K562 (cell line): ENCODE results near the gene TXNRD2. TPM values are rescaled to one million over a fixed set of nuclear protein-coding genes. Genes with fewer than 3 reads are reported as not detected.

Experiments
- CBX3 ChIP-seq, 2 experiments: IDR thresholded peaks; 1 replicate in 1 of 2; 2 replicates in 1 of 2; pipeline ENCODE4 v1.6.1; 2012; ENCODE audit warnings: inconsistent platforms in 2 of 2, low read length in 2 of 2, borderline replicate concordance in 1 of 2, control low read depth in 1 of 2
- DPF2 ChIP-seq: fragments of 450-650 bp; IDR thresholded peaks from 2 replicates; pipeline ENCODE4 v1.6.1; 2016
- FOXO4 ChIP-seq: fragments of 450-650 bp; formaldehyde crosslinking; IDR thresholded peaks from 2 replicates; pipeline ENCODE4 v1.4.0; 2020; ENCODE audit warnings: mild to moderate bottlenecking, moderate library complexity
- HDAC3 ChIP-seq: fragments of 450-650 bp; IDR thresholded peaks from 2 replicates; pipeline ENCODE4 v1.6.1; 2018; ENCODE audit warnings: borderline replicate concordance, mild to moderate bottlenecking, moderate library complexity; ENCODE audit not compliant: partially characterized antibody
- HLTF ChIP-seq: fragments of 450-650 bp; IDR thresholded peaks from 2 replicates; pipeline ENCODE4 v1.6.1; 2016
- HMG20A ChIP-seq: fragments of 450-650 bp; formaldehyde crosslinking; conservative IDR thresholded peaks from 2 replicates; pipeline ENCODE4 v1.4.0; 2020; ENCODE audit warnings: mild to moderate bottlenecking, mixed read lengths
- LARP7 ChIP-seq: fragments of 450-650 bp; IDR thresholded peaks from 2 replicates; pipeline ENCODE4 v1.6.1; 2016
- MECOM ChIP-seq: fragments of 250-450 bp; sonication (Bioruptor Pico); IDR thresholded peaks from 2 replicates; pipeline ENCODE4 v1.8.0; 2022; ENCODE audit warnings: inconsistent platforms
- MED1 ChIP-seq: sonication (generic); formaldehyde crosslinking; IDR thresholded peaks from 2 replicates; pipeline ENCODE4 v1.8.1; 2023; ENCODE audit warnings: missing genetic modification reagents, borderline replicate concordance
- MYC ChIP-seq, 2 experiments: fragments of 250-450 bp in 1 of 2; sonication (Bioruptor Pico) in 1 of 2; IDR thresholded peaks; 2 replicates each; pipeline versions ENCODE4 v1.5.1 to v1.6.1; 2012 to 2021; ENCODE audit warnings: low read depth in 2 of 2, borderline replicate concordance in 1 of 2, improper control_type of control experiment in 1 of 2, low read length in 1 of 2, mild to moderate bottlenecking in 1 of 2, moderate library complexity in 1 of 2
- NCOA4 ChIP-seq: fragments of 450-650 bp; IDR thresholded peaks from 2 replicates; pipeline ENCODE4 v1.6.1; 2018; ENCODE audit warnings: mild to moderate bottlenecking; ENCODE audit not compliant: partially characterized antibody
- NFATC3 ChIP-seq: fragments of 450-650 bp; IDR thresholded peaks from 2 replicates; pipeline ENCODE4 v1.6.1; 2017; ENCODE audit warnings: mild to moderate bottlenecking
- NFE2 ChIP-seq: IDR thresholded peaks from 2 replicates; pipeline ENCODE4 v1.6.1; 2014; ENCODE audit warnings: antibody characterized with exemption, low read depth
- NFIC ChIP-seq: fragments of 450-650 bp; IDR thresholded peaks from 2 replicates; pipeline ENCODE4 v1.6.1; 2017; ENCODE audit warnings: mild to moderate bottlenecking, inconsistent platforms
- POLR2A ChIP-seq: fragments of 450-650 bp; conservative IDR thresholded peaks from 2 replicates; pipeline ENCODE4 v1.6.1; 2016
- PTTG1 ChIP-seq: fragments of 450-650 bp; IDR thresholded peaks from 2 replicates; pipeline ENCODE4 v1.6.1; 2016; ENCODE audit warnings: low read depth, mild to moderate bottlenecking, missing genetic modification characterization, missing compliant biosample characterization
- RFX1 ChIP-seq: fragments of 450-650 bp; IDR thresholded peaks from 2 replicates; pipeline ENCODE4 v1.6.1; 2016; ENCODE audit warnings: mild to moderate bottlenecking, moderate library complexity
- SMAD3 ChIP-seq: fragments of 450-650 bp; formaldehyde crosslinking; conservative IDR thresholded peaks from 2 replicates; pipeline ENCODE4 v1.4.0; 2020; ENCODE audit warnings: mild to moderate bottlenecking
- SMARCE1 ChIP-seq: fragments of 450-650 bp; IDR thresholded peaks from 2 replicates; pipeline ENCODE4 v1.7.1; 2016; ENCODE audit warnings: mild to moderate bottlenecking
- STAT5B ChIP-seq: fragments of 250-450 bp; sonication (Bioruptor Pico); IDR thresholded peaks from 2 replicates; pipeline ENCODE4 v1.8.0; 2021; ENCODE audit warnings: mild to moderate bottlenecking, inconsistent platforms
- ZBTB17 ChIP-seq: fragments of 450-650 bp; formaldehyde crosslinking; IDR thresholded peaks from 2 replicates; pipeline ENCODE4 v1.4.0; 2020; ENCODE audit warnings: mild to moderate bottlenecking
- ZFP1 ChIP-seq: fragments of 450-650 bp; formaldehyde crosslinking; IDR thresholded peaks from 2 replicates; pipeline ENCODE4 v1.4.0; 2020; ENCODE audit warnings: mild to moderate bottlenecking, mixed read lengths
- ZNF277 ChIP-seq: fragments of 250-450 bp; sonication (Bioruptor Pico); IDR thresholded peaks from 2 replicates; pipeline ENCODE4 v1.8.0; 2022; ENCODE audit warnings: inconsistent platforms, mild to moderate bottlenecking, moderate library complexity, borderline replicate concordance
- ZNF699 ChIP-seq: fragments of 250-450 bp; sonication (Bioruptor Pico); IDR thresholded peaks from 2 replicates; pipeline ENCODE4 v1.8.0; 2021; ENCODE audit warnings: mild to moderate bottlenecking, moderate library complexity; ENCODE audit not compliant: insufficient replicate concordance
- polyA plus RNA-seq, 8 experiments: library from polyadenylated mRNA; depleted of rRNA in 4 of 8; stranded (reverse) in 5 of 8; unstranded in 3 of 8; fragments of >200 nt; fragmentation: Nextera tagmentation in 2 of 8; fragmentation: Illumina TruSeq in 1 of 8; extraction: Ambion mirVana in 2 of 8; extraction: Trizol in 1 of 8; gene quantifications; 2 replicates each; pipeline versions ENCODE4 v1.2.1 to v1.2.3, GENCODE V29; 2011 to 2014; ENCODE audit warnings: inconsistent platforms in 1 of 8, missing spikeins in 1 of 8
- total RNA-seq, 7 experiments: library from RNA; depleted of rRNA in 6 of 7; stranded (reverse); fragments of >200 nt in 6 of 7; fragmentation: Illumina TruSeq in 2 of 7; extraction: Trizol in 2 of 7; gene quantifications; 2 replicates each; pipeline versions ENCODE4 v1.2.1 to v1.2.3, GENCODE V29; 2011 to 2021; ENCODE audit warnings: low replicate concordance in 1 of 7
- TF ChIP-seq, protein P1 (sequence below): fragments of 450-650 bp; conservative IDR thresholded peaks from 2 replicates; pipeline ENCODE4 v1.6.1; 2016; ENCODE audit warnings: missing genetic modification characterization, low read depth, mild to moderate bottlenecking, control low read depth, missing compliant biosample characterization

TXNRD2 gene
- total and polyA plus RNA-seq, 9 of the 15 experiments (the other 6 are each of a cell fraction or from before 2014, with no cell fraction given), result 3.3 to 80.2 (median 49.4) TPM

GRCh38 chr22:19984201-19984753, 42.7 kb upstream of the TXNRD2 start (continued):
- TF ChIP-seq, protein P1, sequence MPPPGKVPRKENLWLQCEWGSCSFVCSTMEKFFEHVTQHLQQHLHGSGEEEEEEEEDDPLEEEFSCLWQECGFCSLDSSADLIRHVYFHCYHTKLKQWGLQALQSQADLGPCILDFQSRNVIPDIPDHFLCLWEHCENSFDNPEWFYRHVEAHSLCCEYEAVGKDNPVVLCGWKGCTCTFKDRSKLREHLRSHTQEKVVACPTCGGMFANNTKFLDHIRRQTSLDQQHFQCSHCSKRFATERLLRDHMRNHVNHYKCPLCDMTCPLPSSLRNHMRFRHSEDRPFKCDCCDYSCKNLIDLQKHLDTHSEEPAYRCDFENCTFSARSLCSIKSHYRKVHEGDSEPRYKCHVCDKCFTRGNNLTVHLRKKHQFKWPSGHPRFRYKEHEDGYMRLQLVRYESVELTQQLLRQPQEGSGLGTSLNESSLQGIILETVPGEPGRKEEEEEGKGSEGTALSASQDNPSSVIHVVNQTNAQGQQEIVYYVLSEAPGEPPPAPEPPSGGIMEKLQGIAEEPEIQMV, result no peak
- TF ChIP-seq FOXO4 (CRISPR knock-in tag) (no peak), ZNF277 (CRISPR knock-in tag) (peak; percentile 48; the same call in 1 of the 2 replicates), ZBTB17 (CRISPR knock-in tag) (0 out of 2 replicates have a peak, but pooled peaks have one; percentile 56), PTTG1 (tag) (no peak), SMARCE1 (peak; percentile 69), RFX1 (no peak), DPF2 (peak; percentile 52; the same call in 1 of the 2 replicates), NFIC (no peak), NFE2 (no peak; the same call in 1 of the 2 replicates), MYC (IDR thresholded peaks at IDR 0.05; ENCODE audit: low read depth, low read length) (no peak), MYC (CRISPR knock-in tag; IDR thresholded peaks at IDR 0.05; ENCODE audit: borderline replicate concordance, low read depth) (no peak), HLTF (no peak), STAT5B (no peak), NCOA4 (no peak), MECOM (CRISPR knock-in tag) (no peak), NFATC3 (no peak), HDAC3 (no peak), HMG20A (CRISPR knock-in tag) (no peak), LARP7 (no peak), SMAD3 (CRISPR knock-in tag) (no peak), MED1 (CRISPR knock-in tag) (no peak), CBX3 (IDR thresholded peaks at IDR 0.05; ENCODE audit: borderline replicate concordance in 1 of 2, low read length in 2 of 2) (peak in 1 of 2 experiments; percentile 89; a peak in 1 of 3 replicates), ZNF699 (CRISPR knock-in tag) (no peak), POLR2A (no peak), ZFP1 (CRISPR knock-in tag) (no peak)
